Effector memory CD4-positive, alpha-beta T cell (primary cell): ENCODE results near the gene RPL7A.
A peak's percentile ranks its signal among the peaks of the same experiment; 100 is the strongest.

Experiments
- DNase-seq, 3 donors: peaks; one replicate each; pipeline ENCODE4 v3.0.0-alpha.2; 2020
- H3K27ac ChIP-seq: 2 replicates; pipeline ENCODE4 v1.7.0; 2013; ENCODE audit warnings: mild to moderate bottlenecking, low read length, moderate library complexity; ENCODE audit not compliant: insufficient read depth, poor library complexity, severe bottlenecking
- H3K27me3 ChIP-seq: replicated peaks from 2 replicates; pipeline ENCODE4 v1.7.0; 2013; ENCODE audit warnings: mild to moderate bottlenecking, low read length; ENCODE audit not compliant: insufficient read depth, control insufficient read depth, poor library complexity, severe bottlenecking
- H3K36me3 ChIP-seq: 2 replicates; pipeline ENCODE4 v1.7.0; 2013; ENCODE audit warnings: mild to moderate bottlenecking, low read length, moderate library complexity; ENCODE audit not compliant: control insufficient read depth, insufficient read depth
- H3K4me1 ChIP-seq: 2 replicates; pipeline ENCODE4 v1.7.0; 2013; ENCODE audit warnings: low read length, mild to moderate bottlenecking; ENCODE audit not compliant: control insufficient read depth, insufficient read depth, poor library complexity, severe bottlenecking
- H3K4me3 ChIP-seq: 2 replicates; pipeline ENCODE4 v1.7.0; 2013; ENCODE audit warnings: low read length, low read depth, mild to moderate bottlenecking; ENCODE audit not compliant: insufficient read depth, poor library complexity, severe bottlenecking
- H3K9me3 ChIP-seq: 2 replicates; pipeline ENCODE4 v1.7.0; 2013; ENCODE audit warnings: mild to moderate bottlenecking, low read length, moderate library complexity; ENCODE audit not compliant: control insufficient read depth

The RPL7A gene

GRCh38 chr9:133367778-133368177 lies 19.8 kb downstream of the RPL7A start:
- H3K4me3 ChIP-seq: no peak overlapping the region
- peaks cover 56% of the 10 kb centered on the region for H3K36me3 ChIP-seq
- no peaks in the 10 kb centered on the region for H3K9me3 ChIP-seq
- H3K4me1 ChIP-seq: peaks cover 59% of the 10 kb centered on the region
- H3K27me3 ChIP-seq: no peaks in the 10 kb centered on the region
- no peak overlapping the region for H3K27ac ChIP-seq
- DNase-seq: no peak

GRCh38 chr9:133368249-133368881 lies 20.3 kb downstream of the RPL7A start:
- Histone ChIP-seq H3K27me3 (no peaks in the 10 kb centered on the region), H3K27ac (no peak overlapping the region), H3K9me3 (no peaks in the 10 kb centered on the region), H3K36me3 (peaks cover 50% of the 10 kb centered on the region), H3K4me3 (no peak overlapping the region), H3K4me1 (peaks cover 64% of the 10 kb centered on the region)
- no peak for DNase-seq

GRCh38 chr9:133369422-133369821 lies 21.4 kb downstream of the RPL7A start:
- H3K36me3 ChIP-seq: peaks cover 42% of the 10 kb centered on the region
- peak overlapping the region; percentile 97 for H3K27ac ChIP-seq

GRCh38 chr9:133369933-133370332 lies 21.9 kb downstream of the RPL7A start:
- peak overlapping the region; percentile 97 for H3K27ac ChIP-seq
- H3K36me3 ChIP-seq: peaks cover 37% of the 10 kb centered on the region
- DNase-seq: no peak
- H3K9me3 ChIP-seq: no peaks in the 10 kb centered on the region
- H3K4me1 ChIP-seq: peaks cover 75% of the 10 kb centered on the region
- peak overlapping the region; percentile 54 for H3K4me3 ChIP-seq
- no peaks in the 10 kb centered on the region for H3K27me3 ChIP-seq

More at GRCh38 chr9:133369422-133369821, 21.4 kb downstream of the RPL7A start:
- Histone ChIP-seq H3K27me3 (no peaks in the 10 kb centered on the region), H3K9me3 (no peaks in the 10 kb centered on the region), H3K4me1 (peaks cover 75% of the 10 kb centered on the region), H3K4me3 (peak overlapping the region; percentile 54)
- DNase-seq: no peak

GRCh38 chr9:133370685-133371084 lies 22.7 kb downstream of the RPL7A start:
- Histone ChIP-seq H3K27me3 (no peaks in the 10 kb centered on the region), H3K27ac (peak overlapping the region; percentile 97), H3K4me3 (peak overlapping the region; percentile 54), H3K36me3 (peaks cover 29% of the 10 kb centered on the region), H3K4me1 (peaks cover 75% of the 10 kb centered on the region), H3K9me3 (no peaks in the 10 kb centered on the region)
- DNase-seq: peak in 2 of 3 donors; percentile 42 to 51

GRCh38 chr9:133371261-133371711 lies 23.3 kb downstream of the RPL7A start:
- Histone ChIP-seq H3K36me3 (peaks cover 23% of the 10 kb centered on the region), H3K4me3 (peak overlapping the region; percentile 54), H3K27ac (peak overlapping the region; percentile 97), H3K4me1 (peaks cover 77% of the 10 kb centered on the region), H3K9me3 (no peaks in the 10 kb centered on the region), H3K27me3 (no peaks in the 10 kb centered on the region)
- peak; percentile 57 to 72 (median 60) for DNase-seq

GRCh38 chr9:133372144-133372543 lies 24.1 kb downstream of the RPL7A start:
- H3K4me1 ChIP-seq: peaks cover 77% of the 10 kb centered on the region
- no peaks in the 10 kb centered on the region for H3K27me3 ChIP-seq
- H3K4me3 ChIP-seq: peak overlapping the region; percentile 54
- peaks cover 15% of the 10 kb centered on the region for H3K36me3 ChIP-seq
- DNase-seq: no peak
- H3K27ac ChIP-seq: peak overlapping the region; percentile 97
- H3K9me3 ChIP-seq: no peaks in the 10 kb centered on the region

GRCh38 chr9:133374612-133375115 lies 26.6 kb downstream of the RPL7A start:
- no peaks in the 10 kb centered on the region for H3K27me3 ChIP-seq
- peaks cover 5% of the 10 kb centered on the region for H3K36me3 ChIP-seq
- H3K4me1 ChIP-seq: peaks cover 53% of the 10 kb centered on the region
- H3K9me3 ChIP-seq: no peaks in the 10 kb centered on the region
- H3K27ac ChIP-seq: peak overlapping the region; percentile 92
- DNase-seq: peak in 1 of 3 donors; percentile 5
- peak overlapping the region; percentile 71 for H3K4me3 ChIP-seq

GRCh38 chr9:133375116-133375723 lies 27.2 kb downstream of the RPL7A start:
- Histone ChIP-seq H3K36me3 (no peaks in the 10 kb centered on the region), H3K4me3 (peak overlapping the region; percentile 71), H3K27ac (peak overlapping the region; percentile 92), H3K27me3 (no peaks in the 10 kb centered on the region), H3K4me1 (peaks cover 48% of the 10 kb centered on the region), H3K9me3 (no peaks in the 10 kb centered on the region)
- DNase-seq: no peak
